Mucosa of stomach (tissue), 1 donor: ENCODE results near the gene MIER2.

Source experiments
- H3K27me3 ChIP-seq: one replicate; pipeline ENCODE4 v1.7.0; 2013; ENCODE audit warnings: mild to moderate bottlenecking, low read length; ENCODE audit not compliant: control insufficient read depth, insufficient read depth
- H3K36me3 ChIP-seq: one replicate; pipeline ENCODE4 v1.7.0; 2013; ENCODE audit warnings: low read length; ENCODE audit not compliant: control insufficient read depth, insufficient read depth
- H3K4me1 ChIP-seq: one replicate; pipeline ENCODE4 v1.7.0; 2013; ENCODE audit warnings: mild to moderate bottlenecking, low read length; ENCODE audit not compliant: control insufficient read depth, insufficient read depth
- H3K4me3 ChIP-seq: one replicate; pipeline ENCODE4 v1.7.0; 2013; ENCODE audit warnings: low read length
- H3K9ac ChIP-seq: one replicate; pipeline ENCODE4 v1.7.0; 2013; ENCODE audit warnings: mild to moderate bottlenecking, low read length, moderate library complexity
- H3K9me3 ChIP-seq: one replicate; pipeline ENCODE4 v1.7.0; 2013; ENCODE audit warnings: mild to moderate bottlenecking, low read length, moderate library complexity; ENCODE audit not compliant: control insufficient read depth
- donor health status: Pancreatic carcinoma.

The MIER2 gene

GRCh38 chr19:291561-292280, 52.9 kb downstream of the MIER2 start:
- Histone ChIP-seq H3K27me3 (peaks cover 32% of the 10 kb centered on the region), H3K4me1 (peaks cover 40% of the 10 kb centered on the region), H3K9ac (no peak overlapping the region)

GRCh38 chr19:291006-291521, 53.5 kb downstream of the MIER2 start, which contains the start of gene PLPP2:
Gene PLPP2, minus strand, starts transcription at chr19:291403. Its CDS starts 67 bp downstream, at chr19:291336.
- peaks cover 37% of the 10 kb centered on the region for H3K4me1 ChIP-seq
- peak within 1 kb of the TSS; percentile 72 for H3K9ac ChIP-seq
- H3K27me3 ChIP-seq, result peaks cover 32% of the 10 kb centered on the region
- H3K9me3 ChIP-seq, result no peaks in the 10 kb centered on the region
- peak within 1 kb of the TSS; percentile 21 for H3K4me3 ChIP-seq
- H3K36me3 ChIP-seq, result no peaks in the 10 kb centered on the region

More at GRCh38 chr19:291561-292280, 52.9 kb downstream of the MIER2 start:
- Histone ChIP-seq H3K4me3 (no peak overlapping the region), H3K9me3 (no peaks in the 10 kb centered on the region), H3K36me3 (no peaks in the 10 kb centered on the region)

- H3K4me1 ChIP-seq, result peaks cover 31% of the 10 kb centered on the region
- peaks cover 32% of the 10 kb centered on the region for H3K27me3 ChIP-seq
- peak overlapping the region; percentile 72 for H3K9ac ChIP-seq
- H3K4me3 ChIP-seq, result peak overlapping the region; percentile 21
- no peaks in the 10 kb centered on the region for H3K36me3 ChIP-seq
- H3K9me3 ChIP-seq, result no peaks in the 10 kb centered on the region
Observed at GRCh38 chr19:290372-291005, 54.1 kb downstream of the MIER2 start.

- peak overlapping the region; percentile 21 for H3K4me3 ChIP-seq
- peaks cover 25% of the 10 kb centered on the region for H3K4me1 ChIP-seq
- peaks cover 30% of the 10 kb centered on the region for H3K27me3 ChIP-seq
- H3K9ac ChIP-seq, result peak overlapping the region; percentile 72
- H3K9me3 ChIP-seq, result no peaks in the 10 kb centered on the region
- H3K36me3 ChIP-seq, result no peaks in the 10 kb centered on the region
Observed at GRCh38 chr19:289651-290371, 54.8 kb downstream of the MIER2 start.

GRCh38 chr19:288911-289310, 55.7 kb downstream of the MIER2 start:
- Histone ChIP-seq H3K4me1 (peaks cover 19% of the 10 kb centered on the region), H3K9me3 (no peaks in the 10 kb centered on the region), H3K4me3 (no peak overlapping the region), H3K27me3 (peaks cover 21% of the 10 kb centered on the region), H3K9ac (peak overlapping the region; percentile 72), H3K36me3 (no peaks in the 10 kb centered on the region)

GRCh38 chr19:287381-287871, 57.2 kb downstream of the MIER2 start:
- no peaks in the 10 kb centered on the region for H3K9me3 ChIP-seq
- H3K36me3 ChIP-seq, result no peaks in the 10 kb centered on the region
- peaks cover 19% of the 10 kb centered on the region for H3K4me1 ChIP-seq
- H3K27me3 ChIP-seq, result peaks cover 6% of the 10 kb centered on the region
- no peak overlapping the region for H3K9ac ChIP-seq
- H3K4me3 ChIP-seq, result no peak overlapping the region

GRCh38 chr19:283395-283794, 61.2 kb downstream of the MIER2 start:
- Histone ChIP-seq H3K4me1 (peaks cover 3% of the 10 kb centered on the region), H3K9me3 (no peaks in the 10 kb centered on the region), H3K9ac (no peak overlapping the region), H3K4me3 (no peak overlapping the region), H3K36me3 (no peaks in the 10 kb centered on the region), H3K27me3 (no peaks in the 10 kb centered on the region)

- H3K36me3 ChIP-seq, result no peaks in the 10 kb centered on the region
- H3K4me3 ChIP-seq, result no peak overlapping the region
- no peaks in the 10 kb centered on the region for H3K27me3 ChIP-seq
- no peaks in the 10 kb centered on the region for H3K9me3 ChIP-seq
- H3K4me1 ChIP-seq, result no peaks in the 10 kb centered on the region
- no peak overlapping the region for H3K9ac ChIP-seq
Observed at GRCh38 chr19:282501-282900, 62.1 kb downstream of the MIER2 start.

GRCh38 chr19:281992-282391, 62.6 kb downstream of the MIER2 start:
- H3K9ac ChIP-seq, result no peak overlapping the region
- no peaks in the 10 kb centered on the region for H3K36me3 ChIP-seq
- H3K27me3 ChIP-seq, result no peaks in the 10 kb centered on the region
- H3K9me3 ChIP-seq, result no peaks in the 10 kb centered on the region
- no peak overlapping the region for H3K4me3 ChIP-seq
- no peaks in the 10 kb centered on the region for H3K4me1 ChIP-seq

GRCh38 chr19:281156-281853, 63.3 kb downstream of the MIER2 start:
- Histone ChIP-seq H3K4me3 (no peak overlapping the region), H3K27me3 (no peaks in the 10 kb centered on the region), H3K9me3 (no peaks in the 10 kb centered on the region), H3K9ac (no peak overlapping the region), H3K36me3 (no peaks in the 10 kb centered on the region), H3K4me1 (no peaks in the 10 kb centered on the region)

GRCh38 chr19:280541-281009, 64.0 kb downstream of the MIER2 start:
- Histone ChIP-seq H3K36me3 (no peaks in the 10 kb centered on the region), H3K4me3 (no peak overlapping the region), H3K9me3 (no peaks in the 10 kb centered on the region), H3K27me3 (no peaks in the 10 kb centered on the region), H3K4me1 (no peaks in the 10 kb centered on the region), H3K9ac (no peak overlapping the region)
